Measurements from ENCODE around the gene LRRTM1.

The LRRTM1 gene

GRCh38 chr2:80302314-80303005 is 2.1 kb downstream of the LRRTM1 start:
- no peak for DNase-seq

DNA sequence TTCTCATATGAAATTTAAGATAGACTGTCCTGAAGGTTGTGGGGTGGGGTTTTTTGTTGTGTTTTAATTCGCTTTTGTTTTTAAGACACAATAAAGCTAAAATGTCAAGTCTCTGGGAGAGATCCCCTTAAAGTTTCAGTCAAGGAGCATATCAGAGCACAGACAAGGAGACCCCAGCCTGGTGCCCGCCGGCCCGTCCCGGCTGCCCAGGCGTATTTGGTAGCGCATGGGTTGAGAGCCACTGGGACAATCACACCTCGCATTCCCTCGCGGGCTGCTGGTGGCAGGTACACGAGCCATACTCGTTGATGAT is 2.6 kb downstream of the LRRTM1 start:
- DNase-seq, result no peak

- no peak for DNase-seq
Measured at GRCh38 chr2:80300954-80301353, 3.6 kb downstream of the LRRTM1 start.

DNA sequence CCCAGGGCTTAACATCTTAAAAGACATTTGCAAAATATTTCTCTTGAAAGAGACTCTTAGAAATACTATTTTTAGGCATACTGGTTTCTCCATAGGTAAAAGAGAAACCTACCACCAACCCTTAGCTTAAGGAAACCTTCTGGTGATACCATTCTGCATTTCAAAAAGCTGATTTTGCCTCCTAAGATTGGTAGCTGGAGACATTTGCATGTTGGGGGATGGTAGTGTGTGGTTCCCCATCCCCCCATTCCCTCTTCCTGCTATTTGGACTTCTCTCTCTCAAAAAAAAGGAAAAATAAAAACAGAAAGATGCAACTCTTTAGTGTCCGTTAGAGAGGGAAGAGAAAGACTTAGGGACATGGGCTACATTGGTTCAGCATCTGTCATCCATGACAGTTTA is 4.2 kb downstream of the LRRTM1 start:
- no peak for DNase-seq

GRCh38 chr2:80299661-80300060 is 4.9 kb downstream of the LRRTM1 start:
- DNase-seq, result no peak

- no peak for DNase-seq
Measured at GRCh38 chr2:80298954-80299353, 5.6 kb downstream of the LRRTM1 start.

GRCh38 chr2:80293039-80293438 is 11.5 kb downstream of the LRRTM1 start:
- no peak for DNase-seq

DNA sequence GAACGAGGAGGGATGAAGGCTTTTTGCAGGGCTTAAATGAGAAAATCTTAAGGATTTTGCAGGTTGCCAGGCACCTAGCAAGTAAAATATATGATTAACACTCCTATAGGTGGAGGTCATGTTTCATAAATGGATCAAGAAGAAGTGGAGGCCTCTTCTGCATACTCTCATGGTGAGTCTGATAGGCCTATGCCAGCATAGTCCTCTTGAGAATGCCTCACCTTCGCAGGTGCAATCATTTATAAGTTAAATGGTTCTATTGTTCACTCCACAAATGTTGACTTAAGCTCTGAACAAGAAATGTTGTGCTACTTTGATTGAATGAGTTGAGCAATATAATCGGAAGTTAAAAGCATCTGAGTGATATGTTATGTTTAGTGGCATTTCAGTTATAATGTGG is 12.1 kb downstream of the LRRTM1 start:
- DNase-seq, result no peak

DNA sequence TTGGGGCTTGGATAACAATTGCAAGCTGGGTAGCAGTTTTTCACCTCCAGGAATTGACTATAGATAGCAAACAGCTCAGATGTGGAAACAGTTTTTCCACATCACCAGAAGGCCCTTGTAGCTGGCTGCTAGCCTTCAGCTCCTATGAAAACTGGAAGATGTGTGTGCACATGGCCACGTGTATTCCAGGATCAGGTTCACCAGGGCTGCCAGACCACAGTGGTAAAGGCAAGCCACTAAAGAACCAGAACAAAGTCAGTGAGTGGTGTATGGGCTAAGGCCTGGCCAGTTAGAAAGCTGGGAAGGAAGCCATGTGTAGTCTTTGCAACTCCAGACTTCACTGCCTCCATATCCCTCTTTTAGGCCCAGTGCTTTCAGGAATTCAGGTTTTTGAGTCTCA is 12.9 kb downstream of the LRRTM1 start:
- DNase-seq, result no peak

- DNase-seq, result peak; percentile 25
Measured at GRCh38 chr2:80288576-80288975, 16.0 kb downstream of the LRRTM1 start.

DNA sequence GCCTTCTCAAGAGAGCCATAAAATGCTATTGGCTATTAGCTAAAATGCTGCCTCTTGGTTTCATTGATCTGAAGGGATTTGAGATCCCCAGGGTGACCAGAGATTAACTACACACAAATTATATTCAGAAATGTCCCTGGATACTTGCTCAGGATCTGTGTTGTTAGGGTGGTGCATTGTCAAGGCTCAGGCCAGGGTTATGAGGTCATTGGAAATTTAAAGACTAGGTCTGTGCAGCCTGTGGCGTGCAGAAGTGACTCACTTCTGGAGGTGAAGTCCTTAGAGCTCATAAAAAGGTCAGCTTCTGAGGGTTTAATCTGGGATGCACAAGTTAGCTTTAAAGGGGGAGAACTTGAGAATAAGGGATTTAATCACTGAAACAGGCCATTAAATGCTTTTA is 23.5 kb downstream of the LRRTM1 start:
- no peak for DNase-seq

DNA sequence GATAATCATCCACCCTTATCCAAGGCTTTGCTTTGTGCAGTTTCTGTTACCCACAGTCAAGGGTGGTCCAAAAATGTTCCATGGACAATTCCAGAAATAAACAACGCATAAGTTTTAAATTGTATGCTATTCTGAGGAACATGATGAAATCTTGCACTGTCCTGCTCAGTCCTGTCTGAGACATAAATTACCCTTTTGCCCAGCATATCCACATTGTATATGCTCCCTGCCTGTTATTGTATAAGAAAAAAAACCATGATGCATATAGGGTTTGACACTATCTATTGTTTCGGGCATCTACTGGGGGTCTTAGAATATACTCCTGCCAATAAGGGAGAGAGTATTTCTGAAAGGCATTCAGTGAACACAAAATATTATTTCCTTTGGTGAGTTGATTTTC is 24.0 kb downstream of the LRRTM1 start:
- DNase-seq, result no peak

DNA sequence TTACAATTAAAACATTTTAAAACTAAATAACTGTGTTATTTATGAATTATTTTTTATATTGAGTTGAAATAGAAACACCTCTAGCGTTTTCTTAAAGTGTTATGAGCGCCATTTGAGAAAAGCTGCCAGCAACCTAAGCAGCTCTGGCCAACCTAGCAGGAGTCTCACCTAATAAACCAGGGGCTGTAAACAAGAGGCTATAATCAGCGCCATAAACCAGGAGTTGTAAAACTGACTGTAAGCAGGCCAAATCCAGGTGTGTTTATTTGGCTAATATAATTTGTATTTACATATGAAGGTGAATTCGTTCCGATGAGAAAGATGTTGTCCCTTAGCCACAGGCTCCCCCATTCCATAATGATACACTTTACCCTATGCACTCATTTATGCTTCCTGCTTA is 34.7 kb downstream of the LRRTM1 start:
- no peak for DNase-seq

DNA sequence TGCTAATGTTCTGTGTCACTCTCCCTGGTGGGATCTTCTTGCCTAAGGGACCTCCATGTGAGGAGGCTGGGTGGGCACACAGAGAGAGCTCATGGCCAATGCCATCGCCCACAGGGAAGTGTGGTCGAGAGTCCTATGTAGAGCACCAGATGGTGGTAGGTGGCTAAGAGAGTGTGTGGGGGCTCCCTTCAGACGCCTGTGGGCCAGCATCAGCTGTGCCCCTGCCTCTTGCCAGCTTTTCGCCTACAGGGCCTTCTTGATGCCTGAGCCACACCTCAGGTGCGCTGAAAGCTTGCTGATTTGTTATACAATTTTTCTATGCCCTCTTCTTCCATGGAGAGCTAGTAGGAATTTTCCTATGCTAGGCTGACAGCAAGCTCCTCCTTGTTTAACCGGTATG is 38.3 kb downstream of the LRRTM1 start:
- DNase-seq, result no peak

DNA sequence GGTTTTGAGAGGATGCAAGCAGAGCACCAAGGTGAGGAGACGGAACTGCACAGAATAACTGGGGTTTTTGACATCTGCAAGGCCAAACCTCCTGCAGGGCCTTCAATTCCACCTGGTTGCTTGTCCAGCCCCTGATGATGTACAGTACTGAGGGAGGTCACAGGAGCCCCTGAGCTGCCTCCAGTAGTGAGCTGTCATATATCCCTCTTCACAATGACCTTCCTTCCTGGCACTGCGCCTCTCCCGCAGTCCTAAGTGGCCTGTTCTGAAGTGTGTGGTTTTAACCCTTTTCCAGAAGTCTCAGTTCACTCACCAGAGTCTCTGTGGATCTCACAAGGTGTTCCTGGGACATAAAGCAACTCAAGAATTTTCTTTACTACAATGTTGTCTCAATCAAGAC is 45.3 kb downstream of the LRRTM1 start:
- DNase-seq, result no peak

- DNase-seq, result no peak
Measured at GRCh38 chr2:80258793-80259192, 45.8 kb downstream of the LRRTM1 start.

DNA sequence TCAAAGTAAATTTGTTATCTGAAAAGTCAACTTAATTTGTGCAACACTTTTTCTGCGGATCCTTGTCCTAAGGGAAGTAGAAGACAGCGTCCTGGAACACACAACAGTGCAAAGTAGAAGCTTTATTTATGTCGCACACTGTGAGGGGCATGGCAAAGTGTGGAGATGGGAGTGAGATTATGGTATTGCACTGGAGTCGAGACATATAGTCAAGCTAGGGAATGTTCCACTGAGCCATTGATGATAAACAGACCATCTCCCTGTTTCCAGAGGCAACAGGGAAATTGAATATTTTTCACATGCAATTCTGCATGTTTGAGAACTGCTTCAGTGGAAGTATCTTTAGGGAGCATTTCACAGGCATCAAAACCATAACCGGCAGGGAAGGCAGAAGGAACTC is 46.2 kb downstream of the LRRTM1 start:
- DNase-seq, result no peak

DNA sequence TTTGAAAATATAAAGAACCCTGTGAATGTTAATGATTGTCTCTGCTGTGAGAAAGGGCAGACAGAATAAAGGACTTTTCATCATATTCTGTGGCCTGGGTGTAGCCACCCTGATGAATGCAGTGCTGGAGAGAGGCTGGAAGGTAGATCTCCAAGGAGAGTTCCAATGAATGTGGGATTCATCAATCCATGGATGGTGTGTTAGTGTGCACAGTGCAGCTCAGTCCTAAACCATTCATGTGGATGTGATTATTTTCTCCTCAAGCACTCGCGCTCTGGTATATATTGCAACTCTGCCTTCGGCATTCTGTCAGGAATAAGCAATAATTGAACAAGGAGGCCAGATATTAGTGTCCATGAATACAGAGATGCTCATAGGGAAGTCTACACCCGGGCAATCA is 47.1 kb downstream of the LRRTM1 start:
- no peak for DNase-seq

GRCh38 chr2:80256782-80257167 is 47.8 kb downstream of the LRRTM1 start:
- DNase-seq, result no peak

DNA sequence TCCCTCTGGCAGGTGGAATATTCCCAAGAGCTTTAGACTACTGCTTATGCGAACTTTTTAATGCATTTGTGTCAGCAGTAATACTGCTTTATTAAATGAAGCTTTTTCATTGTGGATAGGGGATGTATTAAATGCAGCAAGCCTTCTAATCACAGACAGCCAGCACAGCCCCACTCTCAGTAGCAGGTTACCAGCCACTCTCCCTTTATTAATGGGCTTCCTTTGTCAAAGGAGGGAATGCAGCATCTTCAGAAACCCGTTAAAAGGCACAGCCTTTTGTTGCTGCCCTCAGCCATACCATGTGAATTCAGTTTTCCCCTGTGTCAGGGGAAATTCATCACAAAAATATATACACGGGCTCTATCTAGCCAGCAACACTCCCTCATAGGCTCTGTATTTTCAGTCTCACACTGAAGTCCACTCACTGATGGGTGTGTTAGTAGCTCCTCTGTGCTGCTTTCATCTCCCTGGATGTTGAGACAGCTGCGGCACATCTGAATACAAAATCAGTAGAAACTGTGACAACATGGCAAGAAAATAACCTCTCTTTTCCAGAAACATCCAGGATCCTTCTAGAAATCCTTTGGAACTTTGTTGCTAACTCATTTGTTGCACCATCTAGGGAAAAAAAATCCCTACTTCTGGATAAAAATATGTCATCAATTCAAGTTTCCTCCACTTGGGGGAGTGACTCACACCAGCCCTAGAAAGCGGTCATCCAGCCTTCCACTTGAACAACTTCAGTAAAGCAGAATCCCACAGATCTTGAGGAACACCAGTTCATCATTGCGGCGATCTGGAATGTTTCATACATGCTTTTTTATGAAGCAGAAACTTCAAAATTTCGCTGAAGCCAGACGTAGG is 48.4 kb downstream of the LRRTM1 start:
- no peak for DNase-seq

DNA sequence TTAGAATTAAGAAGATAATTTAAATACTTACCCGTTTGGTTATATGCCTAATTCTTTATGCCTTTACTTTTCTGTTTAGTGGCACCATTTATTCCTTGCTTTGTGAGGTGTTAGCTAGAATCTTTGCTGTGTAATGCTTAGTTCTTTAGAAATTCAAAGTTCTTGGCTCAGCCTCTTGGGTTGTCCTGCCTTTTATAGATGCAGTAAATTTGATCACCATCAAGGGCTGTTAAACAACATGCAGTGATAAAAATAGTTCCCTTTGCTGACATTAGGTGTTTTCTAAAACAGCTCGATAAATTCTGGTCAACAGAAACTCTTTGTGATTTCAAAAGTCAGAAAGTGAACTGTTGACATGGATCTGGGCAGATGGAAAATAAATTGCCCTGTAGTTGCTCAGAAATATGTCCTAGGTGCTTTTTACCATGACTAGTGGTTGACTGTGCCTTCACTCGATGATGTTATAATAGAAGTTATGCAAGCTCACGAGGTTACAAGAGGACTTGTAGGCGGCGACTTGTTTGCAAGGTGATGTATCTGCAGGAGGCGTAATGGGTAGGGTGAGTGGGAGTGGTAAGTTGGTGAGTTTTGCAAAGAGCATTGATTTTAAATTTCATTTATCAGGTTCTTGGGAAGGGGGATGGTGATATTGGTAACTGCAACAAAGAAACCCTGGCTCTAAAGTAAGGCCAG is 52.1 kb downstream of the LRRTM1 start:
- DNase-seq, result no peak
